Skeletal muscle cell (primary cell): ENCODE results near the gene NINJ2.
"Not testable (repeated sequence)": the region's sequence is repeated elsewhere in the genome, so short reads cannot be mapped to it uniquely, and the experiment has no call there.

ENCODE experiments used
- DNase-seq: peaks from one replicate; pipeline ENCODE4 v3.0.0-alpha.2; 2010; ENCODE audit warnings: low read depth
- H3K4me3 ChIP-seq: 2 replicates; pipeline ENCODE4 v1.5.1; 2011; ENCODE audit warnings: low read depth, mild to moderate bottlenecking, control low read depth, low read length, moderate library complexity

Gene NINJ2

GRCh38 chr12:592024-592505, 71.2 kb downstream of the NINJ2 start:
- H3K4me3 ChIP-seq: no peak overlapping the region
- no peak for DNase-seq

- DNase-seq: no peak
- no peak overlapping the region for H3K4me3 ChIP-seq
Measured at GRCh38 chr12:591167-592023, 71.8 kb downstream of the NINJ2 start.

GRCh38 chr12:590206-590750, 73.0 kb downstream of the NINJ2 start:
- H3K4me3 ChIP-seq: no peak overlapping the region
- DNase-seq: no peak

GRCh38 chr12:588646-589045, 74.6 kb downstream of the NINJ2 start:
- H3K4me3 ChIP-seq: no peak overlapping the region
- no peak for DNase-seq

GRCh38 chr12:588024-588322, 75.3 kb downstream of the NINJ2 start:
- no peak overlapping the region for H3K4me3 ChIP-seq
- no peak for DNase-seq

- H3K4me3 ChIP-seq: no peak overlapping the region
- no peak for DNase-seq
Measured at GRCh38 chr12:587132-588023, 75.9 kb downstream of the NINJ2 start.

GRCh38 chr12:586318-587071, 76.8 kb downstream of the NINJ2 start:
- no peak overlapping the region for H3K4me3 ChIP-seq
- DNase-seq: no peak

GRCh38 chr12:585062-586061, 77.9 kb downstream of the NINJ2 start:
- DNase-seq: no peak
- no peak overlapping the region for H3K4me3 ChIP-seq

- H3K4me3 ChIP-seq: no peak overlapping the region
- no peak for DNase-seq
Measured at GRCh38 chr12:583251-583869, 79.9 kb downstream of the NINJ2 start.

GRCh38 chr12:581746-582145, 81.5 kb downstream of the NINJ2 start:
- H3K4me3 ChIP-seq: no peak overlapping the region
- DNase-seq: no peak

GRCh38 chr12:581321-581720, 81.9 kb downstream of the NINJ2 start:
- H3K4me3 ChIP-seq: no peak overlapping the region
- DNase-seq: no peak

GRCh38 chr12:580813-581212, 82.4 kb downstream of the NINJ2 start:
- DNase-seq: no peak
- H3K4me3 ChIP-seq: no peak overlapping the region

GRCh38 chr12:579420-580110, 83.7 kb downstream of the NINJ2 start:
- H3K4me3 ChIP-seq: no peak overlapping the region
- no peak for DNase-seq

GRCh38 chr12:578748-579419, 84.4 kb downstream of the NINJ2 start:
- DNase-seq: no peak
- no peak overlapping the region for H3K4me3 ChIP-seq

- DNase-seq, H3K4me3 ChIP-seq: not testable (repeated sequence)
Measured at GRCh38 chr12:577994-578747, 85.1 kb downstream of the NINJ2 start.

GRCh38 chr12:576615-577110, 86.6 kb downstream of the NINJ2 start:
- no peak for DNase-seq
- no peak overlapping the region for H3K4me3 ChIP-seq
